IMR-90 (cell line): ENCODE data around the gene PRUNE2.

Experiments
- CEBPB ChIP-seq: IDR thresholded peaks from 2 replicates; pipeline ENCODE4 v1.6.1; 2012; ENCODE audit warnings: low read depth, low read length, improper control_type of control experiment
- MAZ ChIP-seq: IDR thresholded peaks from 2 replicates; pipeline ENCODE4 v1.6.1; 2012; ENCODE audit warnings: low read depth, mild to moderate bottlenecking, low read length, improper control_type of control experiment, moderate library complexity, borderline replicate concordance
- MXI1 ChIP-seq: IDR thresholded peaks from 2 replicates; pipeline ENCODE4 v1.6.1; 2012; ENCODE audit warnings: low read depth, mild to moderate bottlenecking, low read length, moderate library complexity, borderline replicate concordance
- POLR2A ChIP-seq: IDR thresholded peaks from 2 replicates; pipeline ENCODE4 v1.6.1; 2012; ENCODE audit warnings: mild to moderate bottlenecking, low read depth, low read length
- RFX5 ChIP-seq: IDR thresholded peaks from 2 replicates; pipeline ENCODE4 v1.8.0; 2012; ENCODE audit warnings: low read depth, mild to moderate bottlenecking, low read length, moderate library complexity
- TF ChIP-seq, protein P1 (sequence below): conservative IDR thresholded peaks from 2 replicates; pipeline ENCODE4 v1.5.1; 2012; ENCODE audit warnings: mild to moderate bottlenecking, low read depth, low read length, improper control_type of control experiment

DNA sequence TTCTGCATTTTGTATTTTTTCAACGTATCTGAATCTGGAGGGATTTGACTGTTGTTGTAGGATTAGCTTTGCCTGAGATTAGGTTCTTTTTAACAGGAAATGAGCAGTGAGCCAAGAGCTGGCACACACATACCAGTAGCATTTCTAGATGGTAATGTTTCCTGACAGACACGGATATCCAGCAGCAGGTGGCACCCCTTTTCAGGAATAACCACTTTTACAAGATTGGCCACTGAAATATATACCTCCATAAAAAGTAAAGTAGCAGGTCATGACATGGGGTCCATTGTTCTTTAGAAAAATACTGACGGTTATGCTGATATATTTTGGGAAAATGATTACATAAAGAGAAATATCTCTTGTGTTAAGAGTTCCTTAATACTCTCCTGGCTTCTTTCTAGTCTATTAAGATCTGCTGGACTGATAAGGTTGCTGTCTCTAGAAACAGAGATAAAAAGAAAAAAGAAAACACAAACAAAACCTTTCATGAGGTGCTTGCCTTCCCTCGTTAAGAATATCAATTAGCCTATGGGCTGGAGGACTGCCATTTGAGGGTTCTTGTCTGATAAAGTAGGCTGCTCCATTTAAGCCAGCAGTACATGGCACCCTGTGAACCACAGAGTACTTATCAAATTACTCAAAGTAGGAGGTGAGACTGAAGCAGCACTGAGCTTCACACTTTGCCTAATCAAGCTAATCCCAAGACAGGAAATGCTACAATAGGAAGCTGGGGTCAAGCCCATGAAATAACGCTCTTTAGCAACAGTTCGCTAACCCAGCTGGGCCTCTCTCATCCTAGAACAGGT, 243.2 kb downstream of the PRUNE2 start:
- TF ChIP-seq CEBPB (no peak), POLR2A (no peak), MXI1 (no peak), MAZ (no peak), RFX5 (no peak)
- TF ChIP-seq, protein P1, sequence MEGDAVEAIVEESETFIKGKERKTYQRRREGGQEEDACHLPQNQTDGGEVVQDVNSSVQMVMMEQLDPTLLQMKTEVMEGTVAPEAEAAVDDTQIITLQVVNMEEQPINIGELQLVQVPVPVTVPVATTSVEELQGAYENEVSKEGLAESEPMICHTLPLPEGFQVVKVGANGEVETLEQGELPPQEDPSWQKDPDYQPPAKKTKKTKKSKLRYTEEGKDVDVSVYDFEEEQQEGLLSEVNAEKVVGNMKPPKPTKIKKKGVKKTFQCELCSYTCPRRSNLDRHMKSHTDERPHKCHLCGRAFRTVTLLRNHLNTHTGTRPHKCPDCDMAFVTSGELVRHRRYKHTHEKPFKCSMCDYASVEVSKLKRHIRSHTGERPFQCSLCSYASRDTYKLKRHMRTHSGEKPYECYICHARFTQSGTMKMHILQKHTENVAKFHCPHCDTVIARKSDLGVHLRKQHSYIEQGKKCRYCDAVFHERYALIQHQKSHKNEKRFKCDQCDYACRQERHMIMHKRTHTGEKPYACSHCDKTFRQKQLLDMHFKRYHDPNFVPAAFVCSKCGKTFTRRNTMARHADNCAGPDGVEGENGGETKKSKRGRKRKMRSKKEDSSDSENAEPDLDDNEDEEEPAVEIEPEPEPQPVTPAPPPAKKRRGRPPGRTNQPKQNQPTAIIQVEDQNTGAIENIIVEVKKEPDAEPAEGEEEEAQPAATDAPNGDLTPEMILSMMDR: no peak
